WERI-Rb-1 (cell line): Measurements from ENCODE around the gene ZFYVE21.

Experiments used
- DNase-seq: peaks from one replicate; pipeline ENCODE4 v3.0.0-alpha.2; 2020
- H3K27ac ChIP-seq: fragments of 250-450 bp; sonication (Bioruptor Pico); 2 replicates; pipeline ENCODE4 v1.5.1; 2020; ENCODE audit warnings: mild to moderate bottlenecking, moderate library complexity
- H3K27me3 ChIP-seq: fragments of 250-450 bp; sonication (Bioruptor Pico); 2 replicates; pipeline ENCODE4 v1.5.1; 2021; ENCODE audit warnings: mild to moderate bottlenecking, low read depth, moderate library complexity; ENCODE audit not compliant: insufficient read depth, severe bottlenecking
- H3K36me3 ChIP-seq: fragments of 250-450 bp; sonication (Bioruptor Pico); 2 replicates; pipeline ENCODE4 v1.5.1; 2020; ENCODE audit warnings: mild to moderate bottlenecking, moderate library complexity
- H3K4me3 ChIP-seq: 2 replicates; pipeline ENCODE4 v1.5.1; 2011; ENCODE audit warnings: low read depth, mild to moderate bottlenecking, control low read depth, low read length
- H3K9me3 ChIP-seq: fragments of 250-450 bp; sonication (Bioruptor Pico); 2 replicates; pipeline ENCODE4 v1.5.1; 2021; ENCODE audit warnings: mild to moderate bottlenecking, moderate library complexity; ENCODE audit not compliant: severe bottlenecking
- CTCF ChIP-seq: IDR thresholded peaks from 2 replicates; pipeline ENCODE4 v1.5.1; 2011; ENCODE audit warnings: low read depth, mild to moderate bottlenecking, control low read depth, inconsistent platforms, low read length

The ZFYVE21 gene

GRCh38 chr14:103740991-103741689 is 25.5 kb downstream of the ZFYVE21 start:
- no peak for DNase-seq
- TF ChIP-seq CTCF, result no peak
- no peak overlapping the region for H3K27ac ChIP-seq
- H3K36me3 ChIP-seq, result peaks cover 19% of the 10 kb centered on the region
- H3K9me3 ChIP-seq, result no peaks in the 10 kb centered on the region
- H3K4me3 ChIP-seq, result no peak overlapping the region
- no peaks in the 10 kb centered on the region for H3K27me3 ChIP-seq

- no peak for TF ChIP-seq CTCF
- DNase-seq, result no peak
- H3K4me3 ChIP-seq, result no peak overlapping the region
- peaks cover 17% of the 10 kb centered on the region for H3K36me3 ChIP-seq
- no peak overlapping the region for H3K27ac ChIP-seq
- no peaks in the 10 kb centered on the region for H3K27me3 ChIP-seq
- H3K9me3 ChIP-seq, result no peaks in the 10 kb centered on the region
Observed at GRCh38 chr14:103741876-103742275, 26.3 kb downstream of the ZFYVE21 start.

GRCh38 chr14:103742499-103743255 is 27.1 kb downstream of the ZFYVE21 start:
- H3K27me3 ChIP-seq, result no peaks in the 10 kb centered on the region
- no peak for TF ChIP-seq CTCF
- DNase-seq, result no peak
- H3K4me3 ChIP-seq, result no peak overlapping the region
- H3K27ac ChIP-seq, result no peak overlapping the region
- no peaks in the 10 kb centered on the region for H3K9me3 ChIP-seq
- H3K36me3 ChIP-seq, result peaks cover 13% of the 10 kb centered on the region

- no peak for DNase-seq
- Histone ChIP-seq H3K9me3 (no peaks in the 10 kb centered on the region), H3K36me3 (peaks cover 6% of the 10 kb centered on the region), H3K27me3 (no peaks in the 10 kb centered on the region), H3K27ac (no peak overlapping the region), H3K4me3 (no peak overlapping the region)
- no peak for TF ChIP-seq CTCF
Observed at GRCh38 chr14:103743691-103744090, 28.1 kb downstream of the ZFYVE21 start.

GRCh38 chr14:103744621-103745395 is 29.2 kb downstream of the ZFYVE21 start:
- TF ChIP-seq CTCF, result no peak
- Histone ChIP-seq H3K4me3 (no peak overlapping the region), H3K9me3 (no peaks in the 10 kb centered on the region), H3K36me3 (no peaks in the 10 kb centered on the region; the same call in none of the 2 replicates), H3K27ac (no peak overlapping the region), H3K27me3 (no peaks in the 10 kb centered on the region)
- peak; percentile 59 for DNase-seq
